Effector memory CD4-positive, alpha-beta T cell (primary cell): ENCODE measurements around the gene RALGAPA2.

Experiments
- DNase-seq, 3 donors: peaks; one replicate each; pipeline ENCODE4 v3.0.0-alpha.2; 2020
- H3K27ac ChIP-seq: 2 replicates; pipeline ENCODE4 v1.7.0; 2013; ENCODE audit warnings: mild to moderate bottlenecking, low read length, moderate library complexity; ENCODE audit not compliant: insufficient read depth, poor library complexity, severe bottlenecking
- H3K27me3 ChIP-seq: replicated peaks from 2 replicates; pipeline ENCODE4 v1.7.0; 2013; ENCODE audit warnings: mild to moderate bottlenecking, low read length; ENCODE audit not compliant: insufficient read depth, control insufficient read depth, poor library complexity, severe bottlenecking
- H3K36me3 ChIP-seq: 2 replicates; pipeline ENCODE4 v1.7.0; 2013; ENCODE audit warnings: mild to moderate bottlenecking, low read length, moderate library complexity; ENCODE audit not compliant: control insufficient read depth, insufficient read depth
- H3K4me1 ChIP-seq: 2 replicates; pipeline ENCODE4 v1.7.0; 2013; ENCODE audit warnings: low read length, mild to moderate bottlenecking; ENCODE audit not compliant: control insufficient read depth, insufficient read depth, poor library complexity, severe bottlenecking
- H3K4me3 ChIP-seq: 2 replicates; pipeline ENCODE4 v1.7.0; 2013; ENCODE audit warnings: low read length, low read depth, mild to moderate bottlenecking; ENCODE audit not compliant: insufficient read depth, poor library complexity, severe bottlenecking
- H3K9me3 ChIP-seq: 2 replicates; pipeline ENCODE4 v1.7.0; 2013; ENCODE audit warnings: mild to moderate bottlenecking, low read length, moderate library complexity; ENCODE audit not compliant: control insufficient read depth

Gene RALGAPA2

DNA sequence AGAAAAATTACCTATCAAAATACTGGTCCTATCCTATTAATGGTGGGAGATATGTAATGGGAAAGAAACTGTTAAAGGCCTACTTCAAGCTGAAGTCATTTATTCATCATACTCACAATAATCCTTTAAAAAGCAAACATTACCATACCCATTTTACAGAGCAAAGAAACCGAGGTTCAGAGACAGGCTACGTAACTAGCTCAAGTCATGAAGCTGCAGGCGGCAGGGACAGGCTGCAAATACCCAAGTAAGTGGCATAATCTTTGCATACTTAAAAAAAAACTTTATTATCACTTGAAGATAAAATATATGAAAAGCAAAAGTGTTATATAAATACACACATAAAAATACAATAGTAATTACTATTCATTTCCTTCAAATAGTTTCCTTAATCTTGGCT is 2.6 kb downstream of the RALGAPA2 start:
- Histone ChIP-seq H3K27ac (no peak overlapping the region), H3K9me3 (no peaks in the 10 kb centered on the region), H3K4me1 (peaks cover 9% of the 10 kb centered on the region), H3K36me3 (no peaks in the 10 kb centered on the region), H3K4me3 (no peak overlapping the region), H3K27me3 (no peaks in the 10 kb centered on the region)
- DNase-seq = no peak

DNA sequence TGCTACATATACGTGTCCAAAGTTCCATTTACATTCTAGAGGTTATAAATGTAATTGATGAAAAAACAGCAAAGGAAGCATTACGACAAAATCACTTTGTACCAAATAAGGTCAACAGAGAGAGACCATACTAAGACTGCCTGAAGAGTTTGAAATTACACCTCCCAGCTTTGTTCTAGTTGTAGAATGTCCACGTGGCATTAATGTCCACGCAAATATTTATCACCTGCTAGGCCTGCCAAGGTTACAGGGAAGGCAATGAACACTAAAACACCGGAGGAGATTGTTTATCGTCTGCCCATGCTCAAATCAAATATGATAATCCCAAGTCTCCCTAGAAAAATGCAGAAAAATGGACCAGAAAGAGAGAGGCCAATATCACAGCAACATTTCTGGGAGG is 6.2 kb downstream of the RALGAPA2 start:
- Histone ChIP-seq H3K36me3 (no peaks in the 10 kb centered on the region), H3K27ac (no peak overlapping the region), H3K4me1 (peaks cover 5% of the 10 kb centered on the region), H3K4me3 (no peak overlapping the region), H3K27me3 (no peaks in the 10 kb centered on the region), H3K9me3 (no peaks in the 10 kb centered on the region)
- DNase-seq = no peak

- Histone ChIP-seq H3K9me3 (no peaks in the 10 kb centered on the region), H3K4me3 (no peak overlapping the region), H3K27ac (no peak overlapping the region), H3K36me3 (no peaks in the 10 kb centered on the region), H3K27me3 (no peaks in the 10 kb centered on the region), H3K4me1 (no peaks in the 10 kb centered on the region)
- no peak for DNase-seq
Observed at GRCh38 chr20:20702330-20703245, 9.9 kb downstream of the RALGAPA2 start.

DNA sequence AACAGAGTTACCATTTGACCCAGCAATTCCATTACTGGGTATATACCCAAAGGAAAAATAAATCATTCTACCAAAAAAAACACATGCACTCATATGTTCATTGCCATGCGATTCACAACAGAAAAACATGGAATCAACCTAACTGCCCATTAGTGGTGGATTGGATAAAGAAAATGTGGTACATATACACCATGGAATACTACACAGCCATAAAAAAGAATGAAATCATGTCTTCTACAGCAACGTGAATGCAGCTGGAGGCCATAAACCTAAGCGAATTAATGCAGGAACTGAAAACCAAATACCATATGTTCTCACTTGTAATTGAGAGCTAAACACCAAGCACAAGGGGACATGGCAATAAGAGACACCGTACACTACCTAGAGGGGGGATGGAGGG is 12.5 kb downstream of the RALGAPA2 start:
- Histone ChIP-seq H3K4me1 (no peaks in the 10 kb centered on the region), H3K4me3 (no peak overlapping the region), H3K9me3 (no peaks in the 10 kb centered on the region), H3K27ac (no peak overlapping the region), H3K36me3 (no peaks in the 10 kb centered on the region), H3K27me3 (no peaks in the 10 kb centered on the region)
- no peak for DNase-seq

DNA sequence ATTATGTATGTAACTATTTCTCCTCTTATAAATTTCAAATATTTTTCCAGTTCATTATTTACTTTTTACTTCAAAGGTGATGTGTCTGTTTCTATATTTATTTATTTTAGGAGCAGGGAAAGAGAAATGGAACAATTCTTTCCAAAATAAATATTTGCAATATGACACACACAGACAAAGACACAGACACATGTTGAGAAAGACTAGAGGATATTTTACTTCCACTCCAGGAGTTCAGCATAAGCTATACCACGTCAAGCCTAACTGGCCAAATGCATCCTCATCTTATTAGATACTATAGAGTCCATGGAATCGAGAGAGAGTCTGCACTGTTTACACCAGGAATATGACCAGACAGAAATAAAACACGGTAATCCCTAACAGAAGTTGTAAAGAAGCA is 13.3 kb downstream of the RALGAPA2 start:
- H3K4me1 ChIP-seq = no peaks in the 10 kb centered on the region
- H3K27me3 ChIP-seq = no peaks in the 10 kb centered on the region
- DNase-seq = no peak
- no peaks in the 10 kb centered on the region for H3K36me3 ChIP-seq
- H3K27ac ChIP-seq = no peak overlapping the region
- no peak overlapping the region for H3K4me3 ChIP-seq
- H3K9me3 ChIP-seq = no peaks in the 10 kb centered on the region

- DNase-seq = no peak
- no peaks in the 10 kb centered on the region for H3K36me3 ChIP-seq
- no peaks in the 10 kb centered on the region for H3K27me3 ChIP-seq
- no peak overlapping the region for H3K4me3 ChIP-seq
- no peaks in the 10 kb centered on the region for H3K4me1 ChIP-seq
- no peaks in the 10 kb centered on the region for H3K9me3 ChIP-seq
- no peak overlapping the region for H3K27ac ChIP-seq
Observed at GRCh38 chr20:20697325-20697845, 15.1 kb downstream of the RALGAPA2 start.

DNA sequence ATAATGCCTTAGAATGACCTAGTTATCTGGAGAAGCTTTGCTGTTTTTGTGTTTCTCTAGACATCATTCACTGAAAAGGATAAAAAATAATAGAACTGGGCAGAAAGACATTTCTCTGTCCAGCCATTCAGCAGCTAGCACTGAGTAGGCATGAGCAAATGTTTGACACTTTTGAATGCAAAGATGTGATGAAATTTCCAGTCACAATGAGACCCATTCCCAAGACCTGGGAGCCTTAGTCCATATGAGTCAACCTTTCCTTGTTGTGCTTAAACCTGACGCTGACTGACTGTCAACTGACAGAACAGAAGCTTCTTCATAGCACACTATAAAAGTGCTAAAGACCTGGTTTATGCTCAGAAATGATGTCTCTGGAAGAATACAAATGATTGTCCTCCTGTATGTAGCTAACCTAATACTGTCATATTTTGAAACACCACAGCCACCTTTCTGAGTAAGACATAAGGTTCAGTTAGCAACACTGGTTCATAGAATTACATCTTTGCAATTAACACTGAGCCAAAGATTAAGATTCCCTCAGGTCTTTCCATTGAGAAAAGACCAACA is 17.1 kb downstream of the RALGAPA2 start:
- Histone ChIP-seq H3K36me3 (no peaks in the 10 kb centered on the region), H3K27me3 (no peaks in the 10 kb centered on the region), H3K4me1 (no peaks in the 10 kb centered on the region), H3K27ac (no peak overlapping the region), H3K9me3 (no peaks in the 10 kb centered on the region), H3K4me3 (no peak overlapping the region)
- no peak for DNase-seq

GRCh38 chr20:20694591-20694990 is 17.9 kb downstream of the RALGAPA2 start:
- Histone ChIP-seq H3K4me1 (no peaks in the 10 kb centered on the region), H3K4me3 (no peak overlapping the region), H3K27ac (no peak overlapping the region), H3K36me3 (no peaks in the 10 kb centered on the region), H3K27me3 (no peaks in the 10 kb centered on the region), H3K9me3 (no peaks in the 10 kb centered on the region)
- DNase-seq = no peak

DNA sequence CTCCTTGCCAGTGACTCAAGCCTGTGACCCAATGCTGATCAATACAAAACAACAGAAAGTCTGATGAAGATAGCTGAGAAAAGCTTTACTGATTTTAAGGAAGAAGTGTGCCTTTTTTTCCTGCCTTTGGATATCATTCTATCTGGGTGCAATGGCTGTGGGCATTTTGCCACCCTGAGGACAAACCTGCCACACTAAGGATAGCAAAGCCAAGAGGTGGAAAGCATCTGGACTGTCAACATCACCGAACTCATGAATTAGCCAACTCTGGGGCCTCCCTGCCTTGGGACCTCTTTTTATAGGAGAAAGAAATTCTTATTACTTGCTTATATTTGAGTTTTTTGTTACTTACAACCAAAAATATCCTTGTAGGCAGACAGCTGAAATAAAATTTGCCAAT is 19.9 kb downstream of the RALGAPA2 start:
- H3K9me3 ChIP-seq = no peaks in the 10 kb centered on the region
- no peak overlapping the region for H3K27ac ChIP-seq
- no peaks in the 10 kb centered on the region for H3K4me1 ChIP-seq
- no peaks in the 10 kb centered on the region for H3K36me3 ChIP-seq
- no peak overlapping the region for H3K4me3 ChIP-seq
- no peaks in the 10 kb centered on the region for H3K27me3 ChIP-seq
- no peak for DNase-seq

GRCh38 chr20:20691477-20692235 is 20.8 kb downstream of the RALGAPA2 start:
- no peaks in the 10 kb centered on the region for H3K36me3 ChIP-seq
- H3K9me3 ChIP-seq = no peaks in the 10 kb centered on the region

More at GRCh38 chr20:20691477-20692235, 20.8 kb downstream of the RALGAPA2 start:
- H3K27ac ChIP-seq = no peak overlapping the region
- H3K4me3 ChIP-seq = no peak overlapping the region
- no peak for DNase-seq
- no peaks in the 10 kb centered on the region for H3K27me3 ChIP-seq
- no peaks in the 10 kb centered on the region for H3K4me1 ChIP-seq
